Heart left ventricle (tissue), 16 donors: ENCODE data around the gene STK38L. TPM values are rescaled to one million over a fixed set of nuclear protein-coding genes. Genes with fewer than 3 reads are reported as not detected.

Experiments used
- ATAC-seq, 4 donors: fragments of 200-7000 bp; cut with Tn5 transposase; one replicate each; pipeline ENCODE4 v1.9.1; 2020 to 2022; ENCODE audit warnings: moderate library complexity in 4 of 4, mild to moderate bottlenecking in 3 of 4, moderate number of reproducible peaks in 1 of 4
- DNase-seq, 5 donors: peaks; one replicate each; pipeline ENCODE4 v3.0.0-alpha.2; 2020
- H3K27ac ChIP-seq, 12 donors: fragments of 200-600 bp; sonication (generic) in 4 of 12; one replicate each; pipeline versions ENCODE4 v1.5.0 to v1.8.0; 2016 to 2022; ENCODE audit warnings: mild to moderate bottlenecking in 2 of 12
- H3K27me3 ChIP-seq, 9 donors: fragments of 200-600 bp; sonication (generic) in 2 of 9; one replicate each; pipeline versions ENCODE4 v1.5.1 to v1.8.0; 2016 to 2022; ENCODE audit warnings: mild to moderate bottlenecking in 3 of 9
- H3K36me3 ChIP-seq, 9 donors: fragments of 200-600 bp; sonication (generic) in 2 of 9; one replicate each; pipeline versions ENCODE4 v1.5.0 to v1.8.0; 2018 to 2022; ENCODE audit warnings: mild to moderate bottlenecking in 2 of 9
- H3K4me1 ChIP-seq, 12 donors: fragments of 200-600 bp; sonication (generic) in 4 of 12; one replicate each; pipeline versions ENCODE4 v1.5.0 to v1.8.0; 2016 to 2022; ENCODE audit warnings: mild to moderate bottlenecking in 3 of 12
- H3K4me3 ChIP-seq, 12 donors: fragments of 200-600 bp; sonication (generic) in 4 of 12; one replicate each; pipeline versions ENCODE4 v1.5.0 to v1.8.0; 2017 to 2022; ENCODE audit warnings: mild to moderate bottlenecking in 9 of 12, moderate library complexity in 4 of 12
- H3K9me3 ChIP-seq, 12 donors: fragments of 200-600 bp; sonication (generic) in 4 of 12; one replicate each; pipeline versions ENCODE4 v1.5.0 to v1.8.0; 2016 to 2022; ENCODE audit warnings: mild to moderate bottlenecking in 1 of 12
- POLR2A ChIP-seq, 2 donors: fragments of 450-650 bp; IDR thresholded peaks; one replicate each; pipeline ENCODE4 v1.6.1; 2017; ENCODE audit warnings: antibody characterized with exemption in 2 of 2, mild to moderate bottlenecking in 2 of 2, moderate library complexity in 2 of 2
- WGBS, 4 donors: extraction: QIAGEN DNeasy Blood & Tissue Kit in 2 of 4; methylation state at CpG; one replicate each; pipeline versions ENCODE4 v1.1.5 to v1.1.7; 2013 to 2018; 5-methylcytosine and 5-hydroxymethylcytosine counted together
- intact Hi-C, 10 donors: fragments of 100-400 bp; cut with DNase I; formaldehyde crosslinking; loops; one replicate each; pipeline versions ENCODE4 v1.11.1 to v1.14.2; 2022
- polyA plus RNA-seq, 2 donors: library from polyadenylated mRNA; stranded (reverse); fragments of 200-250 nt; gene quantifications; one replicate each; pipeline ENCODE4 v1.2.3, GENCODE V29; 2013
- total RNA-seq, 9 donors: library from RNA; depleted of rRNA in 2 of 9; stranded (reverse); fragments of >200 nt in 2 of 9; fragmentation: NEBNext Ultra II Directional in 3 of 9; extraction: Animal tissue kit (Norgen Biotek cat#: 25700) in 3 of 9; gene quantifications; one replicate each; pipeline versions ENCODE4 v1.1.0 to v1.2.4, GENCODE V29; 2016 to 2023
- TF ChIP-seq, protein P1 (sequence below), 12 donors: fragments of 200-600 bp; sonication (generic) in 4 of 12; IDR thresholded peaks; one replicate each; pipeline versions ENCODE4 v1.5.0 to v1.8.0; 2018 to 2022; ENCODE audit warnings: antibody characterized with exemption in 12 of 12, mild to moderate bottlenecking in 5 of 12
- donor health status: ischemic (EF 13 %, LVEDD 7.1; RV severe dilation, severe dysfunction).
- donor health status: healthy with polysubstance abuse.
- donor health status: DM: no; HTN: yes; CAD: no.
- donor health status: DM: no; HTN: no; CAD: no.
- donor health status: ischemic (EF 25% LVEDD 6.9; RV normal size, moderate dysfunction).
- donor health status: ischemic (EF 25% LVEDD 5.7; RV mildly dilated, moderate dysfunction).
- donor health status: healthy.
- donor health status: DM: yes; HTN: yes; CAD: no.
- donor health status: ischemic (EF 35%, LVEDD 5.7; RV mildly dilated, moderate dysfunction).
- donor health status: nonischemic (EF 11% LVEDD 7.7; RV severe dilation, severe dysfunction).
- donor health status: DM: yes; HTN: yes; CAD: no.
- donor health status: PGD.
- donor health status: ischemic (EF 29% LVEDD 5.4; RV normal size, mild dysfunction).
- donor health status: nonischemic (EF 23%, LVEDD 6.1; RV moderate dilation, normal function).

Gene STK38L
- total and polyA plus RNA-seq, 11 donors, result 21.1 to 142 (median 55.2) TPM

DNA sequence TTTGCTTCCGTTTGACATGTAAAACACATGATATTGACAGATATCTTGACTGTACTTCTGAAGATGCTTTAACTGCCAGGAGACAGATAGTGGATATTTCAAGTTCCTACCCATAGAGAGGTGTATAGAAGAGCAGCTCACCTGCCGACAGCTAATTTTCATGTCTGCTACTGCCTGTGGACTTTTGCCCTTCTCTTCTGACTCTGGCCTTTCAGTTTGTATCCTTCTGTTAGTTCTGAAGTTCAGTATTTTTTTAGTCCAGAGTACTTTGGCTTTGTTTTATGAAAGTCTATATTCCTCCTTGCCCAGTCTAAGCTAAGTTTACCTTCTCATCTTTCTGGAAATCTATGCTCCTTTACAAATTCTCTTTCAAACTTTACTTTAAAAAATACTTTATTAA lies 30.8 kb upstream of the STK38L start:
- no peaks in the 10 kb centered on the region for H3K36me3 ChIP-seq
- DNase-seq (no peak), ATAC-seq (no peak)
- no peaks in the 10 kb centered on the region for H3K4me1 ChIP-seq
- H3K9me3 ChIP-seq, result peaks cover 0 to 16% (median 0%) of the 10 kb centered on the region in 12 donors
- TF ChIP-seq, protein P1, sequence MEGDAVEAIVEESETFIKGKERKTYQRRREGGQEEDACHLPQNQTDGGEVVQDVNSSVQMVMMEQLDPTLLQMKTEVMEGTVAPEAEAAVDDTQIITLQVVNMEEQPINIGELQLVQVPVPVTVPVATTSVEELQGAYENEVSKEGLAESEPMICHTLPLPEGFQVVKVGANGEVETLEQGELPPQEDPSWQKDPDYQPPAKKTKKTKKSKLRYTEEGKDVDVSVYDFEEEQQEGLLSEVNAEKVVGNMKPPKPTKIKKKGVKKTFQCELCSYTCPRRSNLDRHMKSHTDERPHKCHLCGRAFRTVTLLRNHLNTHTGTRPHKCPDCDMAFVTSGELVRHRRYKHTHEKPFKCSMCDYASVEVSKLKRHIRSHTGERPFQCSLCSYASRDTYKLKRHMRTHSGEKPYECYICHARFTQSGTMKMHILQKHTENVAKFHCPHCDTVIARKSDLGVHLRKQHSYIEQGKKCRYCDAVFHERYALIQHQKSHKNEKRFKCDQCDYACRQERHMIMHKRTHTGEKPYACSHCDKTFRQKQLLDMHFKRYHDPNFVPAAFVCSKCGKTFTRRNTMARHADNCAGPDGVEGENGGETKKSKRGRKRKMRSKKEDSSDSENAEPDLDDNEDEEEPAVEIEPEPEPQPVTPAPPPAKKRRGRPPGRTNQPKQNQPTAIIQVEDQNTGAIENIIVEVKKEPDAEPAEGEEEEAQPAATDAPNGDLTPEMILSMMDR (IDR thresholded peaks at IDR 0.05), result no peak
- TF ChIP-seq POLR2A (IDR thresholded peaks at IDR 0.05), result no peak
- no peaks in the 10 kb centered on the region for H3K27me3 ChIP-seq
- H3K27ac ChIP-seq, result no peak overlapping the region
- WGBS, 4 donors, result 91 to 96% (median 93%) methylated on average over 2 of the region's 2 CpGs
- H3K4me3 ChIP-seq, result no peak overlapping the region
- intact Hi-C loops, result no loop called here

DNA sequence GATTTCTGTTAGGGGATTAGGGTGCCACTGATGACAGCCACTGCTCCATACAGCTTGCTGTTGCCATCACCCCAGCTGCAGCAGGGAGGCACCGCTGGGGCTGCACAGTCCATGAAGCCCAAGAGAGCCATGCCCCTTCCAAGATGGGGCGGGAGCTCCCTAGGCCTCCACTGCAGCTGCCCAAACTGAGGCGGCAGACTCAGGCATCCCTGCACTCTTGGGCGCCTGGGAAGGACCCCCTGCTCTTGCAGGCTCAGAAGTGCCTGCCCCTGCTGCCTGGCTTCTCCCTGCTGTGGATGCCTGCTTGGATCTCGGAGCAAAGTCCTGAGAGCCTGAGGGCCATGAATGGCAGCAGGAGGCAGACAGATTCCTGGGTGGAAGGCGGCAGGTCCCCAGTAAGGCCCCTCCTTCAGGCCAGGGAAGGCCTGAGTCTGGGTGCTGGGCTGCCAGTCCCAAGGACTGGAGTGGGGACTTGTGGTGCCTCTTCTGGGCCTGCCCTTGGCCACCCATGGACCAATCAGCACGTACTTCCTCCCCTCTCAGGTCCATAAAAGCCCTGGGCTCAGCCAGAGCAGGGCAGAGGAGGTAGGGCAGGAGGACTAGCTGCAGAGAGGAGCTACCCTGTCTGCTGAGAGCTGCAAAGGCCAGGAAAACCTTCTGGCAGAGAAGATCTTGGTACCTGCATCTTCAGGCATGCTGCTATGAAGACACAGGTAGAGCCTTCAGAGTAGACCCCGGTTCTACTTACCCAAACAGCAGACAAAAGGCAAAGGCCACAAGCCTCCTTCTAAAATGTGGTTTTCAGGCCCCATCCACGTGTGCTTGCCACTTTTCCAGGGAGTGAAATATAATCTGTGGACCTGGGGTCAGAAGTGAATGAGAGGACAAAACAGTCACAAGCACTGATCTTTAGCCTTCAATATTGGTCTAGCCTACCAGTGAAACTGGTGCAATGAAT lies 30.0 kb upstream of the STK38L start:
- ATAC-seq, result no peak
- Histone ChIP-seq H3K36me3 (no peaks in the 10 kb centered on the region), H3K27me3 (no peaks in the 10 kb centered on the region), H3K9me3 (peaks cover 0 to 14% (median 0%) of the 10 kb centered on the region in 12 donors), H3K27ac (no peak overlapping the region), H3K4me1 (no peaks in the 10 kb centered on the region), H3K4me3 (no peak overlapping the region)
- TF ChIP-seq POLR2A (IDR thresholded peaks at IDR 0.05), result no peak
- TF ChIP-seq, protein P1 (IDR thresholded peaks at IDR 0.05), result no peak
- intact Hi-C loops, result no loop called here
- WGBS, 4 donors, result 92 to 97% (median 95%) methylated on average over 9 of the region's 9 CpGs
- DNase-seq, result no peak

DNA sequence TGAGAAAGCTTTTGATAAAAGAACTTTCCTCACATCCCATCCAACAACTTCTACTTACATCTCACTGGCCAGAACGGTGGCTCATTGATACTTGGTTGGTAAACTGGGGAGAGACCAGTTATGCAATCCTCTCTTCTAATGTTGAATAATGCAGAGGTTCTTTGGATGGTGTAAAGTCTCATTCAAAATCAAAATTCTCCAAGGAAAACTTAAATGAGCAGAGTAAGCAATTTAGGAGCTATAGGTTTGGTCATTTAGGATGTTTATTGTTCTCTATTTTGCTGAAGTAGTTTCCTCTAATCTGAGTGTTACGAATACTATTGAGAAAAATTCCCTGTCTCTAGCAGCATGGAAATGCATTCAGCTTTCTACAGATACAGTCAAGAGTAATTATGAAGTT lies 26.5 kb upstream of the STK38L start:
- Histone ChIP-seq H3K4me1 (peaks cover 0 to 13% (median 0%) of the 10 kb centered on the region in 12 donors), H3K27ac (no peak overlapping the region), H3K9me3 (no peaks in the 10 kb centered on the region), H3K4me3 (no peak overlapping the region), H3K27me3 (no peaks in the 10 kb centered on the region), H3K36me3 (no peaks in the 10 kb centered on the region)
- intact Hi-C loops, result no loop called here
- ATAC-seq, result no peak
- TF ChIP-seq, protein P1 (IDR thresholded peaks at IDR 0.05), result no peak
- no peak for TF ChIP-seq POLR2A (IDR thresholded peaks at IDR 0.05)
- DNase-seq, result no peak
- WGBS, 4 donors, result 88 to 94% (median 92%) methylated on average over 2 of the region's 2 CpGs

DNA sequence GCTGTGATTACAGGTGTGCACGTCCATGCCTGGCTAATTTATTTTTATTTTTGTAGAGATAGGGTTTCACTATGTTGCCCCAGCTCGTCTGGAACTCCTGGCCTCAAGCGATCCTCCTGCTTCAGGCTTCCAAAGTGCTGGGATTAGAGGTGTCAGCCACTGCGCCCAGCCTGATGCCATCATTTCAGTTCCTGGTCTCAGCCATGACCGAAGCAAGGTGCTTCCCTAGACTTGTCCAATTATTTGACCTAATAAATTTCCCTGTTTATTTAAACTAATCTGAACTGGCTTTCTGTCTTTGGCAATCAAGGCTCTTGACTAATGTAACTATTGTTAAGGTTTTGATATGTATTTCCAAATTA lies 24.4 kb upstream of the STK38L start:
- no peak overlapping the region for H3K27ac ChIP-seq
- intact Hi-C loops, result no loop called here
- H3K4me1 ChIP-seq, result peaks cover 0 to 18% (median 0%) of the 10 kb centered on the region in 12 donors
- TF ChIP-seq, protein P1 (IDR thresholded peaks at IDR 0.05), result no peak
- TF ChIP-seq POLR2A (IDR thresholded peaks at IDR 0.05), result no peak
- no peaks in the 10 kb centered on the region for H3K36me3 ChIP-seq
- no peak for DNase-seq
- H3K27me3 ChIP-seq, result no peaks in the 10 kb centered on the region
- H3K9me3 ChIP-seq, result no peaks in the 10 kb centered on the region
- no peak overlapping the region for H3K4me3 ChIP-seq
- ATAC-seq, result no peak
- 88 to 93% (median 90%) methylated on average over 5 of the region's 5 CpGs for WGBS, 4 donors
